Measurements from ENCODE around the gene SLC10A4.

Gene SLC10A4

GRCh38 chr4:48483777-48484493 is 792 bp downstream of the SLC10A4 start:
- peak overlapping the region; percentile 28 for H3K4me3 ChIP-seq (ENCODE audit: insufficient read depth, low read depth, low read length)
- H3K27me3 ChIP-seq (ENCODE audit: control insufficient read depth, insufficient read depth, low read length, poor library complexity, severe bottlenecking) = peaks cover 44% of the 10 kb centered on the region
- 64 to 65% methylated on average over 66 of the region's 66 CpGs for WGBS, 2 experiments
- H3K9me3 ChIP-seq (ENCODE audit: control insufficient read depth, low read length) = no peaks in the 10 kb centered on the region
- no peaks in the 10 kb centered on the region for H3K36me3 ChIP-seq (ENCODE audit: control insufficient read depth, insufficient read depth, low read length)
- H3K27ac ChIP-seq (ENCODE audit: insufficient read depth, low read depth, low read length, poor library complexity, severe bottlenecking) = no peak overlapping the region
- H3K4me1 ChIP-seq (ENCODE audit: control insufficient read depth, insufficient read depth, low read length) = no peaks in the 10 kb centered on the region

GRCh38 chr4:48484494-48485168 is 1.5 kb downstream of the SLC10A4 start:
- Histone ChIP-seq H3K9me3 (ENCODE audit: control insufficient read depth, low read length) (no peaks in the 10 kb centered on the region), H3K27me3 (ENCODE audit: control insufficient read depth, insufficient read depth, low read length, poor library complexity, severe bottlenecking) (peaks cover 51% of the 10 kb centered on the region), H3K36me3 (ENCODE audit: control insufficient read depth, insufficient read depth, low read length) (no peaks in the 10 kb centered on the region), H3K4me3 (ENCODE audit: insufficient read depth, low read depth, low read length) (no peak overlapping the region), H3K27ac (ENCODE audit: insufficient read depth, low read depth, low read length, poor library complexity, severe bottlenecking) (no peak overlapping the region), H3K4me1 (ENCODE audit: control insufficient read depth, insufficient read depth, low read length) (peaks cover under 1% of the 10 kb centered on the region)
- WGBS, 2 experiments = 86 to 87% methylated on average over 22 of the region's 22 CpGs

GRCh38 chr4:48489683-48490011 is 6.5 kb downstream of the SLC10A4 start:
- Histone ChIP-seq H3K27me3 (ENCODE audit: control insufficient read depth, insufficient read depth, low read length, poor library complexity, severe bottlenecking) (peaks cover 54% of the 10 kb centered on the region), H3K4me3 (ENCODE audit: insufficient read depth, low read depth, low read length) (peak overlapping the region; percentile 31), H3K27ac (ENCODE audit: insufficient read depth, low read depth, low read length, poor library complexity, severe bottlenecking) (no peak overlapping the region), H3K4me1 (ENCODE audit: control insufficient read depth, insufficient read depth, low read length) (peaks cover 4% of the 10 kb centered on the region), H3K9me3 (ENCODE audit: control insufficient read depth, low read length) (no peaks in the 10 kb centered on the region), H3K36me3 (ENCODE audit: control insufficient read depth, insufficient read depth, low read length) (no peaks in the 10 kb centered on the region)
- WGBS, 2 experiments = 5 to 7% methylated on average over 14 of the region's 14 CpGs

GRCh38 chr4:48490012-48490679 is 7.0 kb downstream of the SLC10A4 start, which contains the start of gene ZAR1:
Gene ZAR1, plus strand, starts transcription at chr4:48490252. Its CDS starts 40 bp downstream, at chr4:48490292.
- Histone ChIP-seq H3K4me1 (ENCODE audit: control insufficient read depth, insufficient read depth, low read length) (peaks cover 4% of the 10 kb centered on the region), H3K4me3 (ENCODE audit: insufficient read depth, low read depth, low read length) (peak within 1 kb of the TSS; percentile 31), H3K27me3 (ENCODE audit: control insufficient read depth, insufficient read depth, low read length, poor library complexity, severe bottlenecking) (peaks cover 49% of the 10 kb centered on the region), H3K36me3 (ENCODE audit: control insufficient read depth, insufficient read depth, low read length) (no peaks in the 10 kb centered on the region), H3K27ac (ENCODE audit: insufficient read depth, low read depth, low read length, poor library complexity, severe bottlenecking) (no peak within 1 kb of the TSS), H3K9me3 (ENCODE audit: control insufficient read depth, low read length) (no peaks in the 10 kb centered on the region)
- 4% methylated on average over 80 of the region's 80 CpGs for WGBS, 2 experiments

GRCh38 chr4:48490680-48491513 is 7.8 kb downstream of the SLC10A4 start:
- no peaks in the 10 kb centered on the region for H3K36me3 ChIP-seq (ENCODE audit: control insufficient read depth, insufficient read depth, low read length)
- no peak overlapping the region for H3K4me3 ChIP-seq (ENCODE audit: insufficient read depth, low read depth, low read length)
- no peaks in the 10 kb centered on the region for H3K9me3 ChIP-seq (ENCODE audit: control insufficient read depth, low read length)
- no peak overlapping the region for H3K27ac ChIP-seq (ENCODE audit: insufficient read depth, low read depth, low read length, poor library complexity, severe bottlenecking)
- peaks cover 4% of the 10 kb centered on the region for H3K4me1 ChIP-seq (ENCODE audit: control insufficient read depth, insufficient read depth, low read length)
- peaks cover 48% of the 10 kb centered on the region for H3K27me3 ChIP-seq (ENCODE audit: control insufficient read depth, insufficient read depth, low read length, poor library complexity, severe bottlenecking)
- WGBS, 2 experiments = 54 to 61% methylated on average over 104 of the region's 104 CpGs

- no peak overlapping the region for H3K4me3 ChIP-seq (ENCODE audit: insufficient read depth, low read depth, low read length)
- no peak overlapping the region for H3K27ac ChIP-seq (ENCODE audit: insufficient read depth, low read depth, low read length, poor library complexity, severe bottlenecking)
- no peaks in the 10 kb centered on the region for H3K9me3 ChIP-seq (ENCODE audit: control insufficient read depth, low read length)
- peaks cover 48% of the 10 kb centered on the region for H3K27me3 ChIP-seq (ENCODE audit: control insufficient read depth, insufficient read depth, low read length, poor library complexity, severe bottlenecking)
- no peaks in the 10 kb centered on the region for H3K36me3 ChIP-seq (ENCODE audit: control insufficient read depth, insufficient read depth, low read length)
- WGBS, 2 experiments = 85 to 86% methylated on average over 23 of the region's 23 CpGs
- peaks cover 4% of the 10 kb centered on the region for H3K4me1 ChIP-seq (ENCODE audit: control insufficient read depth, insufficient read depth, low read length)
Measured at GRCh38 chr4:48491514-48492176, 8.5 kb downstream of the SLC10A4 start.

- Histone ChIP-seq H3K4me1 (ENCODE audit: control insufficient read depth, insufficient read depth, low read length) (peaks cover 4% of the 10 kb centered on the region), H3K9me3 (ENCODE audit: control insufficient read depth, low read length) (no peaks in the 10 kb centered on the region), H3K27me3 (ENCODE audit: control insufficient read depth, insufficient read depth, low read length, poor library complexity, severe bottlenecking) (peaks cover 43% of the 10 kb centered on the region), H3K27ac (ENCODE audit: insufficient read depth, low read depth, low read length, poor library complexity, severe bottlenecking) (no peak overlapping the region), H3K4me3 (ENCODE audit: insufficient read depth, low read depth, low read length) (no peak overlapping the region), H3K36me3 (ENCODE audit: control insufficient read depth, insufficient read depth, low read length) (no peaks in the 10 kb centered on the region)
- 89 to 90% methylated on average over 3 to 4 of the region's 4 CpGs for WGBS, 2 experiments
Measured at GRCh38 chr4:48493452-48494100, 10.4 kb downstream of the SLC10A4 start.

GRCh38 chr4:48495941-48496340 is 12.8 kb downstream of the SLC10A4 start:
- H3K36me3 ChIP-seq (ENCODE audit: control insufficient read depth, insufficient read depth, low read length) = peaks cover 4% of the 10 kb centered on the region
- no peak overlapping the region for H3K27ac ChIP-seq (ENCODE audit: insufficient read depth, low read depth, low read length, poor library complexity, severe bottlenecking)
- no peaks in the 10 kb centered on the region for H3K9me3 ChIP-seq (ENCODE audit: control insufficient read depth, low read length)
- no peaks in the 10 kb centered on the region for H3K4me1 ChIP-seq (ENCODE audit: control insufficient read depth, insufficient read depth, low read length)
- 97 to 99% methylated on average over 2 of the region's 2 CpGs for WGBS, 2 experiments
- no peak overlapping the region for H3K4me3 ChIP-seq (ENCODE audit: insufficient read depth, low read depth, low read length)
- H3K27me3 ChIP-seq (ENCODE audit: control insufficient read depth, insufficient read depth, low read length, poor library complexity, severe bottlenecking) = peaks cover 19% of the 10 kb centered on the region

- H3K27me3 ChIP-seq (ENCODE audit: control insufficient read depth, insufficient read depth, low read length, poor library complexity, severe bottlenecking) = no peaks in the 10 kb centered on the region
- H3K27ac ChIP-seq (ENCODE audit: insufficient read depth, low read depth, low read length, poor library complexity, severe bottlenecking) = no peak overlapping the region
- no peaks in the 10 kb centered on the region for H3K9me3 ChIP-seq (ENCODE audit: control insufficient read depth, low read length)
- no peak overlapping the region for H3K4me3 ChIP-seq (ENCODE audit: insufficient read depth, low read depth, low read length)
- H3K36me3 ChIP-seq (ENCODE audit: control insufficient read depth, insufficient read depth, low read length) = peaks cover 6% of the 10 kb centered on the region
- 92 to 94% methylated on average over 4 of the region's 4 CpGs for WGBS, 2 experiments
- H3K4me1 ChIP-seq (ENCODE audit: control insufficient read depth, insufficient read depth, low read length) = no peaks in the 10 kb centered on the region
Measured at GRCh38 chr4:48498895-48499294, 15.8 kb downstream of the SLC10A4 start.

Data from ectodermal cell (in vitro differentiated cells).